Cerebellar cortex (tissue), 1 donor: Measurements from ENCODE around the gene GNAO1.

Experiments used
- DNase-seq: peaks from one replicate; pipeline ENCODE4 v3.0.0-alpha.2; 2015; ENCODE audit warnings: low spot score

Gene GNAO1

GRCh38 chr16:56349711-56350161 lies 158.4 kb downstream of the GNAO1 start:
- DNase-seq, result no peak

GRCh38 chr16:56350491-56351405 lies 159.5 kb downstream of the GNAO1 start:
- peak; percentile 70 for DNase-seq

DNA sequence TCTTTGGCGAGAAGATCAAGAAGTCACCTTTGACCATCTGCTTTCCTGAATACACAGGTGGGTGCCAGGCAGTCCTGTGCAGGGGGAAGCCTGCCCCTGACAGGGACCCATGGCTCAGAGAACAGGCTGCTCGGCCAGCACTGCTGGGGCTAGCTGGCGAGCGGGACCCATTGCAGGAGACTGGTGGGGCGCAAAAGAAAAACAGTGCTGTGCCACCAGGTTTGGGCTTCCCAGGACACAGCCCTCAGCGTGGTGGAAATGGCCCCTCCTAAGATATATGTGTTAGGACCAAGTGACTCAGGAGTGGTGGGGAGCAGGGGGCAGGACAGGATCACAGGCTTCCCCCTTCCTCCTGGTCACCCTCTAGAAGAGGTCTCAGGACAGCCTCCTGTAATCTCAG lies 160.2 kb downstream of the GNAO1 start:
- no peak for DNase-seq

DNA sequence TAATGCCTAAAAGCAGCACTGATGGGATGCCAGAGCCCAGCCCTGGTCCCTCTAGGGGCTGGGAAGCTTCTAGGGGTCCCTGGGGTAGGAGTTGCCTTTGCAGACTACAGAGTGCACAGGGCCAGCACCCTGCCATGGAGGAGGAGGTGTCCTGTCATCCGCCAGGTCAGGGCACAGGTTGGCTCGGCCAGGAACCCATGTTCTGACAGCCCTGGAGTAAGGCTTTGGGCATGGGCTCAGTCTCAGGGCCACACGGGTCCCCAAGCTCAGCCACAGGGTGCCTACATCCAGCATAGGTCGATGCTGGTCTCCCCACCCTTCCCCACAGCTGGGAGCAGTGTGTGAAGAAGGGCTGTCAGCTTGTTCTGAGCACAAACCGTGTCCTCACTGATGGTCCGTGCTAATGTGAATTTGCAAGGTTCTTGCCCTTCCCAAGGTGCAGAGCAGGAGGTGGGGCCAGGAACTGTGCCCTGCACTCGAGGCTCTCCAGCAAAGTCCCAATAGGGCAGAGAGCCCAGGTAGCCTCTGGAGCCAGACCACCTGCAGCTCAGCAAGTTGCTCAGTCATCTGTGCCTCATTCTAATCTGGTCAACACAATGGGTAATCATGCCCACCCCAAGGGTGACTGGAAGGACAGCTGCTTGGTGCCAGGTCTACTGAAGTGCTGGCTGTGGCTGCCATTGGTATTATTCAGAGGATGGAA lies 161.2 kb downstream of the GNAO1 start:
- no peak for DNase-seq

DNA sequence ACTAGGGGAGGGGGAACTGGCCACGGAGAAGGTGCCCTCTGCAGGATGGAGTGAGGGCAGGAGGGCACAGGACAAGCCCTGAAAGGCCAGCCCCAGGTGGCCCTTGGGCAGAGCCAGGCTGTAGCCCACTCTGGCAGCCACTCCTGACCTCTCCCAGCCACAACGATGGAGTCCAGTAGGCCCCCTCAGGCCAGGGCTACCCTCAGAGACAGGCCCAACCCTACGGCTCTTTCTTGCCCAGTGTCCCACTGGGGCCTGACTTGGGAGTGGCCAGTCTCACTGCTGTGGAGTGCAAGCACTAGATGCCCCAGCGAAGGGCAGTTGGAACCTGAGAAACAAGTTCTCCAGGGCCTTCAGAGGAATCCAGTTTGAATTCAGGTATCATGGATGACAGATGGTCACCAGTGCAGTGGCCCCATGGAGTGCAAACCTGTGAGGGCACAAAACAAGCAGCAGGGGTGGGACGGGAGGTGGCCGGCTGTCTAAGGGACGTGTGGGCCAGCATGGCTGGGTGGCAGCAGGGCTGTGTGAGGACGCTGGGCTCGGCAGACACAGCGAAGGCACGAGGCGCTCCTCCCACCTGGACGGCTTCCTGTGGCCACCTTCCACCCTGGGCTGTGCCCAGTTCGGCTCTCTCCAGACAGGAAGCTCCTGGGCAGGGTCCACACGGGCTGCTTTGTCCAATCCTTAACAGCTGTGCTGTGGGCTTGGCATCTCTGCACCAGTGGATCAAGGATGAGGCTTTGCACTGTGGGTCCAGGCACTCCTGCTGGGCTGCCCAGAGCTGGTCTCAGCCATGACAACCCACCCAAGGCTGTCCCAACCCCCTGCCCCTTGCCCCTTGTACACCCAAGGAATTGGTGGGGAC lies 162.0 kb downstream of the GNAO1 start:
- DNase-seq, result no peak

- no peak for DNase-seq
Measured at GRCh38 chr16:56354016-56354415, 162.7 kb downstream of the GNAO1 start.

GRCh38 chr16:56354746-56355145 lies 163.5 kb downstream of the GNAO1 start:
- DNase-seq, result no peak

DNA sequence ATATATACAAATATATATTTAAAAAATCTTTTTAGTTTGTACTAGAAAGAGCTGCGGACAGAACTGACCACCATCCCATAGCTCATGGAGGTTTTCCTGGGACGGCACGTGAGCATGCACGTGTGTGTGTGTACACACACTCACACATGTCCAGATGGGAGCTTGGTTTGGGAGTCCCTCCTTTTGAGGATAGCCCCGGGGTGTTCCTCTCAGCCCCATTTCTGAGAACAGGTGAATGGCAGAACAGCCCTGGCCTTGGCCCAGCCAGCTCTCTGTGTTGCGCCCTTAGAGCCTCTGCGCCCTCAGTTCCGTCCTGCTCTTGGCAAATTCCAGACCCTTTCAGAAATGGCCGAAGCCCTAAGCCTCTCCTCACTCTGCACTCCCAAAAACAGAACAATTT lies 163.9 kb downstream of the GNAO1 start:
- DNase-seq, result no peak

- no peak for DNase-seq
Measured at GRCh38 chr16:56355786-56356275, 164.5 kb downstream of the GNAO1 start.

- peak; percentile 89 for DNase-seq
Measured at GRCh38 chr16:56356276-56357240, 165.3 kb downstream of the GNAO1 start.

DNA sequence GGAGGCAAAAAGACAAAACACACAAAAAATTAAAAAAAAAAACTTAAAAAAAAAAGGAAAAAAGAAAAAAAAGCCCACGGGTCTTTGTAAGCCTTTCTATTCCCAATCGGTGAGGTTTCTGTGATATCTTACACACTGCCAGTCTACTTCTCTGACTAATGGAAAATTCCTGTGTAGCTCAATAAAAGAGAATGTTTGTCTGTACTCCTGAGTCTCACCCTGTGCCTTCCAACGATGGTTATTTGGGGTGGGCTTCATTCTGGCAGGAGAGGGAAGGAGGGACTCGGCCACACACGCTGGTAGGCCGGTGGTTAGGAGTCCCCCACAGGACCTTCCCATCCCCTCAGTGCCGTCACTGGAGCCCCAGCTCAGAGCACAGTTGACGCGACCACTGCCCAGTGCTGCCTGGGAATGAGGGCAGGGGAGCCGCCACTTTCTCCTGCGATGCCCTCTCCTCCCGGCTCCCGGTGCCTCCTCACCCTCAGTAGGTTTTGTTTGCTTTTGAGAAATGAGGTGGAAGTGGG lies 166.0 kb downstream of the GNAO1 start:
- DNase-seq, result no peak

- peak; percentile 77 for DNase-seq
Measured at GRCh38 chr16:56357765-56358322, 166.6 kb downstream of the GNAO1 start.

GRCh38 chr16:56360117-56361008 lies 169.1 kb downstream of the GNAO1 start:
- no peak for DNase-seq

- no peak for DNase-seq
Measured at GRCh38 chr16:56362057-56362655, 170.9 kb downstream of the GNAO1 start.

DNA sequence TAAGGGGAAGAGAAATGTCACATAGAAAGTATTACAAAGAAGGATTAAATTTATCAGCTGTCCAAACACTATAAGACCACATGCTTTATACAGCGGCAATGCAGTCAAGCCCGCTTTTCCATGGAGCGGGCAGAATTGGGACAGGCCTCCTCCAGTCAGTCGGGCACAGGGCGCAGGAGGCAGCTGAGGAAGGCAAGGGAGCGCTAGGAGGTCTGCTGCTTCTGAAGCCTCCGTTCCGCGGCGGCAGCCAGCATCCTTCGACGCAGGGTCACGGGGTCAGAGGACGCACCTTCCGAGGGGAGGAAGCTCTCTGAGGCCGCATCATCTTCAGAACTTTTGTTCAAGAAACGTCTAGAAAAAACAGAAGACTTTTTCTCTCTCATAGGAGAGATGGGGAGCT lies 171.4 kb downstream of the GNAO1 start:
- DNase-seq, result no peak

DNA sequence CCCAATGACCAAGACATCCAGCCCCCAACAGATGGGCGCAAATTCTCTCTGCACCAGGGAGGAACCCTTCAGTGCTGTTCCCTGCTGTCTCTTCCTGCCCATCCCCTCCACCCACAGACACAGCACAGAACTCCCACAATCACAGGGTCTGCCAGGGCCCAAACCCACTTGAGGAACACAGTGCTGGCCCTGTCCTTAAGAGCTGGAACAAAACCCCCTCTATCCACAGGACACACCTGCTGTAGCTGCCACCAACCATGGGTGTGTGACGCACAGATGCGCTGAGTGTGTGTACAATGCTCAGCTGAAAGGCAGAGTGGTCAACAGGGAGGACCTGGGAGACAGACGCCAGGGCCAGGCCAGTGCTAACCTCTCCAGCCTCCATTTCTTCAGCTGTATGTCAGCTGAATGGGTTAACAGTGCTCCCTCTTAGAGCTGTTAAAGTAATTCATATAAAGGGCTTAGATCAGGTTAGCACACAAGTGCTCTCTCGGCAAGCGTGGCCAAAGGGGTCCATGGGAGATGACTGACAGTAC lies 172.0 kb downstream of the GNAO1 start:
- DNase-seq, result no peak

- DNase-seq, result no peak
Measured at GRCh38 chr16:56363781-56364565, 172.7 kb downstream of the GNAO1 start.

DNA sequence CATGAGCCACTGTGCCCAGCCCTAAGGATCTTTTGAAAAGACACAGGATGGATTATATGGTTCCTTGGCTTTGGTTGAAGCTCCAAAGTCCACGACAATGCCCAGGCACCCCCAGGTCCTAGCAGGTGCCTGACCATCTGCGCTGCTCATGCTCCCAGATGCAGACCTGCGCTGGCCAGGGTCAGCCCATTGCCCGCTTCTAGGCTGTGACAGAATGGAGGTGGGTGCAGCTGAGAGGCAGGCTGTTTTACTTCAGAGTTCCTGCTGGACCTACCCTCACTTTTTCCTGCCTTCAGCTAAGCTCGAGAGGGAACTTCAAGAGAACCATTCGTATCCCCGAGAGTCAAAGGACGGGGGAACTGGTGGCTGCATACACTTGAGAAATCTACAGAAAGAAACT lies 173.6 kb downstream of the GNAO1 start:
- no peak for DNase-seq
